SK-N-DZ (cell line): ENCODE data around the gene RHOXF1.
"Not testable (repeated sequence)": the region's sequence is repeated elsewhere in the genome, so short reads cannot be mapped to it uniquely, and the experiment has no call there.

ENCODE experiments used
- DNase-seq: peaks from one replicate; pipeline ENCODE4 v3.0.0-alpha.2; 2015; ENCODE audit warnings: low spot score

The RHOXF1 gene

GRCh38 chrX:120087289-120088017 lies 28.3 kb downstream of the RHOXF1 start:
- DNase-seq = no peak

- DNase-seq = not testable (repeated sequence)
These were observed 30.0 kb downstream of the RHOXF1 start for GRCh38 chrX:120085553-120086185.

GRCh38 chrX:120077590-120077989 lies 38.1 kb downstream of the RHOXF1 start, which contains the start of gene RHOXF2B:
Gene RHOXF2B, minus strand, starts transcription at chrX:120077690. Its CDS starts 138 bp downstream, at chrX:120077552.
- DNase-seq = not testable (repeated sequence)

GRCh38 chrX:120066169-120066568 lies 49.5 kb downstream of the RHOXF1 start:
- DNase-seq = not testable (repeated sequence)
